RWPE2 (cell line): ENCODE measurements around the gene SLC25A41.

Source experiments
- ATAC-seq: fragments of 200-7000 bp; cut with Tn5 transposase; 3 replicates; pipeline ENCODE4 v1.9.1; 2021; ENCODE audit warnings: low read depth
- DNase-seq: peaks from one replicate; pipeline ENCODE4 v3.0.0-alpha.2; 2020; ENCODE audit warnings: low spot score
- H3K27ac ChIP-seq: fragments of 450-650 bp; 2 replicates; pipeline ENCODE4 v1.5.1; 2017; ENCODE audit warnings: mild to moderate bottlenecking; ENCODE audit not compliant: poor library complexity, severe bottlenecking
- H3K27me3 ChIP-seq: fragments of 250-450 bp; sonication (Bioruptor Pico); 2 replicates; pipeline ENCODE4 v1.5.1; 2021; ENCODE audit warnings: mild to moderate bottlenecking, moderate library complexity; ENCODE audit not compliant: insufficient read depth, poor library complexity, severe bottlenecking
- H3K36me3 ChIP-seq: fragments of 250-450 bp; sonication (Bioruptor Pico); 2 replicates; pipeline ENCODE4 v1.5.1; 2020; ENCODE audit warnings: low read depth, mild to moderate bottlenecking, moderate library complexity
- H3K4me1 ChIP-seq: fragments of 250-450 bp; sonication (Bioruptor Pico); 2 replicates; pipeline ENCODE4 v1.5.1; 2021; ENCODE audit warnings: mild to moderate bottlenecking, moderate library complexity; ENCODE audit not compliant: insufficient read depth, poor library complexity, severe bottlenecking
- H3K4me3 ChIP-seq: fragments of 250-450 bp; sonication (Bioruptor Pico); 2 replicates; pipeline ENCODE4 v1.5.1; 2021; ENCODE audit warnings: mild to moderate bottlenecking, moderate library complexity; ENCODE audit not compliant: severe bottlenecking
- H3K9me3 ChIP-seq: fragments of 250-450 bp; sonication (Bioruptor Pico); 2 replicates; pipeline ENCODE4 v1.5.1; 2021; ENCODE audit warnings: mild to moderate bottlenecking, moderate library complexity; ENCODE audit not compliant: severe bottlenecking
- TF ChIP-seq, protein P1 (sequence below): fragments of 450-650 bp; IDR thresholded peaks from one replicate; pipeline ENCODE4 v1.5.1; 2017; ENCODE audit warnings: mild to moderate bottlenecking, moderate library complexity; ENCODE audit not compliant: poor library complexity, severe bottlenecking

Gene SLC25A41

GRCh38 chr19:6414793-6415590 lies 18.6 kb downstream of the SLC25A41 start:
- peaks cover 56% of the 10 kb centered on the region for H3K36me3 ChIP-seq
- H3K9me3 ChIP-seq, result no peaks in the 10 kb centered on the region
- H3K4me1 ChIP-seq, result no peaks in the 10 kb centered on the region
- TF ChIP-seq, protein P1, sequence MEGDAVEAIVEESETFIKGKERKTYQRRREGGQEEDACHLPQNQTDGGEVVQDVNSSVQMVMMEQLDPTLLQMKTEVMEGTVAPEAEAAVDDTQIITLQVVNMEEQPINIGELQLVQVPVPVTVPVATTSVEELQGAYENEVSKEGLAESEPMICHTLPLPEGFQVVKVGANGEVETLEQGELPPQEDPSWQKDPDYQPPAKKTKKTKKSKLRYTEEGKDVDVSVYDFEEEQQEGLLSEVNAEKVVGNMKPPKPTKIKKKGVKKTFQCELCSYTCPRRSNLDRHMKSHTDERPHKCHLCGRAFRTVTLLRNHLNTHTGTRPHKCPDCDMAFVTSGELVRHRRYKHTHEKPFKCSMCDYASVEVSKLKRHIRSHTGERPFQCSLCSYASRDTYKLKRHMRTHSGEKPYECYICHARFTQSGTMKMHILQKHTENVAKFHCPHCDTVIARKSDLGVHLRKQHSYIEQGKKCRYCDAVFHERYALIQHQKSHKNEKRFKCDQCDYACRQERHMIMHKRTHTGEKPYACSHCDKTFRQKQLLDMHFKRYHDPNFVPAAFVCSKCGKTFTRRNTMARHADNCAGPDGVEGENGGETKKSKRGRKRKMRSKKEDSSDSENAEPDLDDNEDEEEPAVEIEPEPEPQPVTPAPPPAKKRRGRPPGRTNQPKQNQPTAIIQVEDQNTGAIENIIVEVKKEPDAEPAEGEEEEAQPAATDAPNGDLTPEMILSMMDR, result no peak
- H3K27me3 ChIP-seq, result no peaks in the 10 kb centered on the region
- DNase-seq (no peak), ATAC-seq (no peak)
- no peak overlapping the region for H3K4me3 ChIP-seq
- no peak overlapping the region for H3K27ac ChIP-seq

GRCh38 chr19:6413721-6414643 lies 19.6 kb downstream of the SLC25A41 start:
- H3K27ac ChIP-seq, result no peak overlapping the region

GRCh38 chr19:6413291-6413690 lies 20.3 kb downstream of the SLC25A41 start:
- no peak overlapping the region for H3K4me3 ChIP-seq
- ATAC-seq (no peak), DNase-seq (no peak)
- H3K27ac ChIP-seq, result no peak overlapping the region
- peaks cover 39% of the 10 kb centered on the region for H3K36me3 ChIP-seq
- no peaks in the 10 kb centered on the region for H3K9me3 ChIP-seq
- TF ChIP-seq, protein P1, result no peak
- no peaks in the 10 kb centered on the region for H3K4me1 ChIP-seq
- H3K27me3 ChIP-seq, result no peaks in the 10 kb centered on the region

More at GRCh38 chr19:6413721-6414643, 19.6 kb downstream of the SLC25A41 start:
- H3K4me3 ChIP-seq, result no peak overlapping the region
- H3K4me1 ChIP-seq, result no peaks in the 10 kb centered on the region
- ATAC-seq (no peak), DNase-seq (no peak)
- TF ChIP-seq, protein P1, result no peak
- no peaks in the 10 kb centered on the region for H3K27me3 ChIP-seq
- no peaks in the 10 kb centered on the region for H3K9me3 ChIP-seq
- peaks cover 46% of the 10 kb centered on the region for H3K36me3 ChIP-seq

GRCh38 chr19:6412447-6413091 lies 21.0 kb downstream of the SLC25A41 start:
- ATAC-seq (peak; percentile 48; the same call in 1 of the 3 replicates), DNase-seq (no peak)
- TF ChIP-seq, protein P1, result peak; percentile 34
- H3K27ac ChIP-seq, result no peak overlapping the region
- H3K9me3 ChIP-seq, result no peaks in the 10 kb centered on the region
- no peaks in the 10 kb centered on the region for H3K27me3 ChIP-seq
- H3K36me3 ChIP-seq, result peaks cover 32% of the 10 kb centered on the region
- no peaks in the 10 kb centered on the region for H3K4me1 ChIP-seq
- H3K4me3 ChIP-seq, result no peak overlapping the region
